Activated CD8-positive, alpha-beta memory T cell treated with anti-CD3 and anti-CD28 coated beads for 36 hours (primary cell): ENCODE data around the gene FZR1. TPM values are rescaled to one million over a fixed set of nuclear protein-coding genes. Genes with fewer than 3 reads are reported as not detected.

Experiments used
- CTCF ChIA-PET: fragments of 350-600 bp; sonication (Branson Sonifier 250); formaldehyde crosslinking; loops from one replicate; lab custom pipeline; 2021; ENCODE audit warnings: antibody characterized with exemption; lab: Charles Lee
- POLR2A ChIA-PET: fragments of 350-600 bp; sonication (Branson Sonifier 250); formaldehyde crosslinking; loops from one replicate; lab custom pipeline; 2021; ENCODE audit warnings: antibody characterized with exemption; lab: Charles Lee
- total RNA-seq, 2 experiments: library from RNA; stranded (reverse); gene quantifications; one replicate each; pipeline ENCODE4 v1.2.3, GENCODE V29; 2021

FZR1 gene
- 10 to 100 TPM; 33.1 to 33.6 TPM for total RNA-seq

GRCh38 chr19:3505598-3506383, at the start of gene FZR1:
TSS of gene FZR1 (plus strand) at chr19:3506311. CDS start at chr19:3522990, 16,679 bp downstream.
- CTCF ChIA-PET, result no interaction called here

GRCh38 chr19:3456925-3457527, 49.1 kb upstream of the FZR1 start:
- CTCF ChIA-PET, result no interaction called here
- POLR2A ChIA-PET, result no interaction called here

More at GRCh38 chr19:3505598-3506383, at the start of gene FZR1:
- POLR2A ChIA-PET, result no interaction called here

- ChIA-PET CTCF (no interaction called here), POLR2A (no interaction called here)
Measured at GRCh38 chr19:3457528-3458228, 48.4 kb upstream of the FZR1 start.

- CTCF ChIA-PET, result interaction anchor here (0.6 kb wide), 1 partner anchor 27 kb away, joined by 3 read pairs; no protein-coding TSS in a partner anchor
- POLR2A ChIA-PET, result no interaction called here
Measured at GRCh38 chr19:3458229-3459088, 47.7 kb upstream of the FZR1 start.

GRCh38 chr19:3459089-3459881, 46.8 kb upstream of the FZR1 start:
- CTCF ChIA-PET, result interaction anchor here (0.6 kb wide), 1 partner anchor 26 kb away, joined by 3 read pairs; no protein-coding TSS in a partner anchor
- POLR2A ChIA-PET, result no interaction called here

- CTCF ChIA-PET, result interaction anchor here (0.7 kb wide), 1 partner anchor 144 kb away, joined by 3 read pairs; no protein-coding TSS in a partner anchor
Measured at GRCh38 chr19:3459965-3460582, 46.0 kb upstream of the FZR1 start.

GRCh38 chr19:3462991-3463713, 43.0 kb upstream of the FZR1 start:
- ChIA-PET POLR2A (no interaction called here), CTCF (interaction anchor here (2.2 kb wide), 1 partner anchor 22 kb away, joined by 7 read pairs; no protein-coding TSS in a partner anchor)

More at GRCh38 chr19:3459965-3460582, 46.0 kb upstream of the FZR1 start:
- POLR2A ChIA-PET, result no interaction called here

- POLR2A ChIA-PET, result interaction anchor here (0.6 kb wide), 1 partner anchor 126 kb away, joined by 3 read pairs; no protein-coding TSS in a partner anchor
- CTCF ChIA-PET, result interaction anchor here (0.6 to 2.2 kb wide), 3 partner anchors 21 to 225 kb away, joined by 3 to 7 read pairs (median 4); no protein-coding TSS in a partner anchor
Measured at GRCh38 chr19:3463714-3464586, 42.2 kb upstream of the FZR1 start.

GRCh38 chr19:3464587-3465235, 41.4 kb upstream of the FZR1 start:
- ChIA-PET POLR2A (interaction anchor here (0.6 kb wide), 2 partner anchors 12 to 126 kb away, joined by 3 to 9 read pairs; no protein-coding TSS in a partner anchor), CTCF (interaction anchor here (0.6 to 2.2 kb wide), 4 partner anchors 20 to 225 kb away, joined by 3 to 7 read pairs (median 4); no protein-coding TSS in a partner anchor)

- ChIA-PET CTCF (interaction anchor here (1.0 to 2.2 kb wide), 2 partner anchors 19 to 160 kb away, joined by 3 to 7 read pairs; no protein-coding TSS in a partner anchor), POLR2A (interaction anchor here (0.6 kb wide), 1 partner anchor 12 kb away, joined by 9 read pairs; no protein-coding TSS in a partner anchor)
Measured at GRCh38 chr19:3465552-3465951, 40.6 kb upstream of the FZR1 start.

- CTCF ChIA-PET, result interaction anchor here (0.9 kb wide), 1 partner anchor 158 kb away, joined by 3 read pairs; no protein-coding TSS in a partner anchor
Measured at GRCh38 chr19:3466635-3467034, 39.5 kb upstream of the FZR1 start.

GRCh38 chr19:3467437-3468198, 38.5 kb upstream of the FZR1 start:
- ChIA-PET POLR2A (no interaction called here), CTCF (no interaction called here)

More at GRCh38 chr19:3466635-3467034, 39.5 kb upstream of the FZR1 start:
- POLR2A ChIA-PET, result no interaction called here

- ChIA-PET CTCF (no interaction called here), POLR2A (interaction anchor here (0.6 kb wide), 2 partner anchors 160 to 255 kb away, joined by 3 read pairs; no protein-coding TSS in a partner anchor)
Measured at GRCh38 chr19:3468211-3468610, 37.9 kb upstream of the FZR1 start.
